ENCODE results near the gene FHOD3. TPM values are rescaled to one million over a fixed set of nuclear protein-coding genes. Genes with fewer than 3 reads are reported as not detected.

Gene FHOD3
- total and polyA plus RNA-seq, 2 experiments from 2014 or later: 2.7 to 8.7 TPM

DNA sequence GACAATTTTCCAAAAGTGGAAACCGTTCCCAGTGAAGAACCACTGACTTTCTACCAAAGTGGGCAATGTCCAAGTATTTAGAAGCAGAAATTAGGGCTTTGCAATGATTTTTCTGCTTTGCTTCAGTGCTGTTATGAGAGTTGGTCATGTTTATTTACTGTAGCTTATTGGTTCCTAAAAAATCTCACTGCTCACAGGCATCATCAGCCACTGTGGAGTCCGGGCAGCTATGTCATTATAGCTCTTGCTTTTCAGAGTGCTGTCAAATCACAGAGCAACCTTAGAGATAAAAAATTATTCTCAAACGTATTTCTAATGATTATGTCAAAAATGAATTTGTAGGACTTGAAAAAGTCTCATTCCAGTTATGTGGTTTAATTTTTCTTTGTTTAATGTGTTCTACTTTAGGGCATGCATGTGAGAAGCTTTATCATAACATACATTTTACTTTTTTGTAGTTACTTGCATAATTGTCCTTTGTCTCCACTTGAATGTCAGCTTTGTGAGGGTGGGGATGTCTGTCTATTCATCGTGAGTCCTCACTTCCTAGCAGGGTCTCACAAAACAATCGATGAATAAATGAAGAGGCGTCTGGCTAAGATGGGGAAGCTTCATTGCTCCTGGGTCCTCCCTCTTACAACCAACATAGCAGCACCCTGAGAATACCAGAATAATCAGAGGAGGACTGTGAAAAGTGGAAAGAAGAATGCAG lies 413.7 kb downstream of the FHOD3 start:
- ATAC-seq: no peak

DNA sequence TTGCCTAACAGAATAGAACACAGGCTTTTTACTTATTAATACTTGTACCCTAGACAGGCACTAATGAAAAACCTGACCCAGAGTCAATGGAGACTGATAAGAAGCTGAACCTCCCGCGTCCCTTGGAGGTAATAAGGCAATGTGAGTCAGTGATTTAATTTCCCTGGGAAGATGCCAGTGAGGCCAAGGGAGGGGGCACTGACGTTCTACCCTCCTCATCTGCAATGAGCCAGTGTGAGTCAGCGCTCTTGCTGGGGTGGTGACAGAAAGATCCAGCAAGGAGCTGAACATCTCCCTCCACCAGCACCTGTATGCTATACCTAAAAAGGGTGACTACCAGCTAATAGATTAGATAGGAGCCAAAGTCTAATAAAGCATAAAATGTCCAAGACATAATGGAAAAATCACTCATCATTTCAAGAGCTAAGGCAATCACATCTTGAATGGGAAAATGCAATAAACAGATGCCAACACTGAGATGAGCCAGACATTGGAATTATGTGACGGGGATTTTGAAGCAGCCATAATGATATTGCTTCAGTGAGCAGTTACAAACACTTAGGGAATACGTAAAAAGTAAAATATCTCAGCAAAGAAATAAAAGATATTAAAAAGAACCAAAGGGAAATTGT lies 414.4 kb downstream of the FHOD3 start:
- TF ChIP-seq ZNF331 (CRISPR knock-in tag; IDR thresholded peaks at IDR 0.05; ENCODE audit: low read depth) (no peak), JUNB (IDR thresholded peaks at IDR 0.05; ENCODE audit: unreplicated experiment) (no peak), STAT1 (IDR thresholded peaks at IDR 0.05; ENCODE audit: unreplicated experiment) (no peak), CREB1 (CRISPR knock-in tag; IDR thresholded peaks at IDR 0.05; ENCODE audit: low read depth) (no peak), ZNF114 (CRISPR knock-in tag; IDR thresholded peaks at IDR 0.05) (no peak), EZH2 (IDR thresholded peaks at IDR 0.05; ENCODE audit: low read depth, unreplicated experiment) (no peak), NANOG (IDR thresholded peaks at IDR 0.05; ENCODE audit: borderline replicate concordance) (no peak)
- TF ChIP-seq, protein P1, sequence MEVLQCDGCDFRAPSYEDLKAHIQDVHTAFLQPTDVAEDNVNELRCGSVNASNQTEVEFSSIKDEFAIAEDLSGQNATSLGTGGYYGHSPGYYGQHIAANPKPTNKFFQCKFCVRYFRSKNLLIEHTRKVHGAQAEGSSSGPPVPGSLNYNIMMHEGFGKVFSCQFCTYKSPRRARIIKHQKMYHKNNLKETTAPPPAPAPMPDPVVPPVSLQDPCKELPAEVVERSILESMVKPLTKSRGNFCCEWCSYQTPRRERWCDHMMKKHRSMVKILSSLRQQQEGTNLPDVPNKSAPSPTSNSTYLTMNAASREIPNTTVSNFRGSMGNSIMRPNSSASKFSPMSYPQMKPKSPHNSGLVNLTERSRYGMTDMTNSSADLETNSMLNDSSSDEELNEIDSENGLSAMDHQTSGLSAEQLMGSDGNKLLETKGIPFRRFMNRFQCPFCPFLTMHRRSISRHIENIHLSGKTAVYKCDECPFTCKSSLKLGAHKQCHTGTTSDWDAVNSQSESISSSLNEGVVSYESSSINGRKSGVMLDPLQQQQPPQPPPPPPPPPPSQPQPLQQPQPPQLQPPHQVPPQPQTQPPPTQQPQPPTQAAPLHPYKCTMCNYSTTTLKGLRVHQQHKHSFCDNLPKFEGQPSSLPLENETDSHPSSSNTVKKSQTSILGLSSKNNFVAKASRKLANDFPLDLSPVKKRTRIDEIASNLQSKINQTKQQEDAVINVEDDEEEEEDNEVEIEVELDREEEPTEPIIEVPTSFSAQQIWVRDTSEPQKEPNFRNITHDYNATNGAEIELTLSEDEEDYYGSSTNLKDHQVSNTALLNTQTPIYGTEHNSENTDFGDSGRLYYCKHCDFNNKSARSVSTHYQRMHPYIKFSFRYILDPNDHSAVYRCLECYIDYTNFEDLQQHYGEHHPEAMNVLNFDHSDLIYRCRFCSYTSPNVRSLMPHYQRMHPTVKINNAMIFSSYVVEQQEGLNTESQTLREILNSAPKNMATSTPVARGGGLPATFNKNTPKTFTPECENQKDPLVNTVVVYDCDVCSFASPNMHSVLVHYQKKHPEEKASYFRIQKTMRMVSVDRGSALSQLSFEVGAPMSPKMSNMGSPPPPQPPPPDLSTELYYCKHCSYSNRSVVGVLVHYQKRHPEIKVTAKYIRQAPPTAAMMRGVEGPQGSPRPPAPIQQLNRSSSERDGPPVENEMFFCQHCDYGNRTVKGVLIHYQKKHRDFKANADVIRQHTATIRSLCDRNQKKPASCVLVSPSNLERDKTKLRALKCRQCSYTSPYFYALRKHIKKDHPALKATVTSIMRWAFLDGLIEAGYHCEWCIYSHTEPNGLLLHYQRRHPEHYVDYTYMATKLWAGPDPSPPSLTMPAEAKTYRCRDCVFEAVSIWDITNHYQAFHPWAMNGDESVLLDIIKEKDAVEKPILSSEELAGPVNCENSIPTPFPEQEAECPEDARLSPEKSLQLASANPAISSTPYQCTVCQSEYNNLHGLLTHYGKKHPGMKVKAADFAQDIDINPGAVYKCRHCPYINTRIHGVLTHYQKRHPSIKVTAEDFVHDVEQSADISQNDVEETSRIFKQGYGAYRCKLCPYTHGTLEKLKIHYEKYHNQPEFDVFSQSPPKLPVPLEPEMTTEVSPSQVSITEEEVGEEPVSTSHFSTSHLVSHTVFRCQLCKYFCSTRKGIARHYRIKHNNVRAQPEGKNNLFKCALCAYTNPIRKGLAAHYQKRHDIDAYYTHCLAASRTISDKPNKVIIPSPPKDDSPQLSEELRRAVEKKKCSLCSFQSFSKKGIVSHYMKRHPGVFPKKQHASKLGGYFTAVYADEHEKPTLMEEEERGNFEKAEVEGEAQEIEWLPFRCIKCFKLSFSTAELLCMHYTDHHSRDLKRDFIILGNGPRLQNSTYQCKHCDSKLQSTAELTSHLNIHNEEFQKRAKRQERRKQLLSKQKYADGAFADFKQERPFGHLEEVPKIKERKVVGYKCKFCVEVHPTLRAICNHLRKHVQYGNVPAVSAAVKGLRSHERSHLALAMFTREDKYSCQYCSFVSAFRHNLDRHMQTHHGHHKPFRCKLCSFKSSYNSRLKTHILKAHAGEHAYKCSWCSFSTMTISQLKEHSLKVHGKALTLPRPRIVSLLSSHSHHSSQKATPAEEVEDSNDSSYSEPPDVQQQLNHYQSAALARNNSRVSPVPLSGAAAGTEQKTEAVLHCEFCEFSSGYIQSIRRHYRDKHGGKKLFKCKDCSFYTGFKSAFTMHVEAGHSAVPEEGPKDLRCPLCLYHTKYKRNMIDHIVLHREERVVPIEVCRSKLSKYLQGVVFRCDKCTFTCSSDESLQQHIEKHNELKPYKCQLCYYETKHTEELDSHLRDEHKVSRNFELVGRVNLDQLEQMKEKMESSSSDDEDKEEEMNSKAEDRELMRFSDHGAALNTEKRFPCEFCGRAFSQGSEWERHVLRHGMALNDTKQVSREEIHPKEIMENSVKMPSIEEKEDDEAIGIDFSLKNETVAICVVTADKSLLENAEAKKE (CRISPR knock-in tag; IDR thresholded peaks at IDR 0.05): no peak
- TF ChIP-seq, protein P2, sequence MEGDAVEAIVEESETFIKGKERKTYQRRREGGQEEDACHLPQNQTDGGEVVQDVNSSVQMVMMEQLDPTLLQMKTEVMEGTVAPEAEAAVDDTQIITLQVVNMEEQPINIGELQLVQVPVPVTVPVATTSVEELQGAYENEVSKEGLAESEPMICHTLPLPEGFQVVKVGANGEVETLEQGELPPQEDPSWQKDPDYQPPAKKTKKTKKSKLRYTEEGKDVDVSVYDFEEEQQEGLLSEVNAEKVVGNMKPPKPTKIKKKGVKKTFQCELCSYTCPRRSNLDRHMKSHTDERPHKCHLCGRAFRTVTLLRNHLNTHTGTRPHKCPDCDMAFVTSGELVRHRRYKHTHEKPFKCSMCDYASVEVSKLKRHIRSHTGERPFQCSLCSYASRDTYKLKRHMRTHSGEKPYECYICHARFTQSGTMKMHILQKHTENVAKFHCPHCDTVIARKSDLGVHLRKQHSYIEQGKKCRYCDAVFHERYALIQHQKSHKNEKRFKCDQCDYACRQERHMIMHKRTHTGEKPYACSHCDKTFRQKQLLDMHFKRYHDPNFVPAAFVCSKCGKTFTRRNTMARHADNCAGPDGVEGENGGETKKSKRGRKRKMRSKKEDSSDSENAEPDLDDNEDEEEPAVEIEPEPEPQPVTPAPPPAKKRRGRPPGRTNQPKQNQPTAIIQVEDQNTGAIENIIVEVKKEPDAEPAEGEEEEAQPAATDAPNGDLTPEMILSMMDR (conservative IDR thresholded peaks at IDR 0.05; ENCODE audit: low read depth in 2 of 2): no peak
- ATAC-seq (no peak; the same call in 2 of the 3 replicates), DNase-seq (ENCODE audit: low spot score) (no peak)
- no peaks in the 10 kb centered on the region for H3K36me3 Mint-ChIP-seq (ENCODE audit: low read depth)
- no peak overlapping the region for H3K4me3 Mint-ChIP-seq
- Histone ChIP-seq H3F3A (replicated peaks; ENCODE audit: low read depth) (no peaks in the 10 kb centered on the region), H3K36me3 (ENCODE audit: insufficient read depth) (no peaks in the 10 kb centered on the region), H3K4me1 (ENCODE audit: insufficient read depth) (no peaks in the 10 kb centered on the region), H4K20me1 (replicated peaks; ENCODE audit: insufficient read depth) (no peaks in the 10 kb centered on the region), H3K79me2 (replicated peaks; ENCODE audit: insufficient read depth) (no peaks in the 10 kb centered on the region), H2AFZ (no peak overlapping the region), H3K4me3 (no peak overlapping the region), H3K27ac (ENCODE audit: low read depth) (no peak overlapping the region), H3K27me3 (ENCODE audit: insufficient read depth) (no peaks in the 10 kb centered on the region), H3K4me2 (no peak overlapping the region), H3K9me2 (ENCODE audit: insufficient read depth) (no peaks in the 10 kb centered on the region)
- H3K27me3 Mint-ChIP-seq (ENCODE audit: insufficient read depth, low read depth, poor library complexity): no peaks in the 10 kb centered on the region
- H3K9me3 Mint-ChIP-seq: no peaks in the 10 kb centered on the region
- H3K27ac Mint-ChIP-seq: no peak overlapping the region; the same call in 1 of the 2 replicates
- H3K4me1 Mint-ChIP-seq: no peaks in the 10 kb centered on the region

More for the DNA sequence above, 413.7 kb downstream of the FHOD3 start:
- no peak for DNase-seq (ENCODE audit: low spot score)
- no peaks in the 10 kb centered on the region for H3F3A ChIP-seq (replicated peaks; ENCODE audit: low read depth)
- no peak for TF ChIP-seq NANOG (IDR thresholded peaks at IDR 0.05; ENCODE audit: borderline replicate concordance)
- TF ChIP-seq CREB1 (CRISPR knock-in tag; IDR thresholded peaks at IDR 0.05; ENCODE audit: low read depth): no peak
- TF ChIP-seq JUNB (IDR thresholded peaks at IDR 0.05; ENCODE audit: unreplicated experiment): no peak
- no peak for TF ChIP-seq EZH2phosphoT487 (IDR thresholded peaks at IDR 0.05; ENCODE audit: unreplicated experiment)
- H3K79me2 ChIP-seq (replicated peaks; ENCODE audit: insufficient read depth): no peaks in the 10 kb centered on the region
- H3K27me3 ChIP-seq (ENCODE audit: insufficient read depth): no peaks in the 10 kb centered on the region
- no peak overlapping the region for H3K4me2 ChIP-seq
- no peaks in the 10 kb centered on the region for H3K36me3 ChIP-seq (ENCODE audit: insufficient read depth)
- Mint-ChIP-seq H3K36me3 (ENCODE audit: low read depth) (no peaks in the 10 kb centered on the region), H3K9me3 (no peaks in the 10 kb centered on the region), H3K4me1 (no peaks in the 10 kb centered on the region), H3K27me3 (ENCODE audit: insufficient read depth, low read depth, poor library complexity) (no peaks in the 10 kb centered on the region), H3K4me3 (no peak overlapping the region), H3K27ac (no peak overlapping the region)
- H2AFZ ChIP-seq: no peak overlapping the region
- H3K27ac ChIP-seq (ENCODE audit: low read depth): no peak overlapping the region
- no peaks in the 10 kb centered on the region for H3K4me1 ChIP-seq (ENCODE audit: insufficient read depth)
- no peaks in the 10 kb centered on the region for H3K9me2 ChIP-seq (ENCODE audit: insufficient read depth)
- no peaks in the 10 kb centered on the region for H4K20me1 ChIP-seq (replicated peaks; ENCODE audit: insufficient read depth)
- no peak overlapping the region for H3K4me3 ChIP-seq
